ENCODE data around the gene RUNDC3A. TPM values are rescaled to one million over a fixed set of nuclear protein-coding genes. Genes with fewer than 3 reads are reported as not detected.

The RUNDC3A gene
- total and polyA plus RNA-seq, 9 donors: 0.24 to 5.4 (median 1.5) TPM

DNA sequence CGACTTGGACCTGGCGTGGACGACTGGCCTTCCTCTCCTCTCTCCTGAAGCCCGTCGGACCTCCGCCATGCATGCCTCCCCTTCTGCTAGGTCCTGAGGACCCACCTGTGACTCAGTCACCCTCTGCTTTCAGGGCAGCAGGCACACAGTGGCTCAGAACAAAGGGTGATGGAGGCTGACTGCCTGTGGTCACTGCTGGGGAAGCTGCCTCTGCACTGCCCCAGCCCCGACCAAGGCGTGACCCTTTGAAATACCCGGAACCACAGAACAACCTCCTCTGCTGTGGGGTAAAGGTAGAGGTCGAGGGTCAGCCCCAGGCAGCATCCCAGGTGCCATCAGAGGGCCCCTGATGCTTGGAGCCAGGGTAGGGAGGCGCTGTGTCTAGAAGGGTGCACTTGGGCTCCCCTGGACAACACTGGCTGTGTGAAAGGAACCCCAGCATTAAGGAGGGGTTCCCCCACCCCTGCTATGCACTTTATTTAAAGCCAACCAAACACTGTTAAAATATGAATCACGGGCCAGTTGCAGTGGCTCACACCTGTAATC is 27.9 kb upstream of the RUNDC3A start:
- no peaks in the 10 kb centered on the region for H3K27me3 ChIP-seq
- TF ChIP-seq CTCF (IDR thresholded peaks at IDR 0.05): no peak
- no peak for TF ChIP-seq POLR2A (IDR thresholded peaks at IDR 0.05)
- no peak for TF ChIP-seq EP300 (IDR thresholded peaks at IDR 0.05)
- no peaks in the 10 kb centered on the region for H3K36me3 ChIP-seq
- WGBS, 3 donors: 72 to 79% (median 79%) methylated on average over 12 of the region's 12 CpGs
- H3K4me1 ChIP-seq (ENCODE audit: insufficient read depth): peaks cover 12% of the 10 kb centered on the region
- DNase-seq: peak in 1 of 5 donors; percentile 34
- intact Hi-C loops (cut with DNase I): no loop called here
- no peak overlapping the region for H3K4me3 ChIP-seq
- H3K27ac ChIP-seq: peak overlapping the region in 1 of 2 donors; percentile 81
- H3K9me3 ChIP-seq: no peaks in the 10 kb centered on the region

DNA sequence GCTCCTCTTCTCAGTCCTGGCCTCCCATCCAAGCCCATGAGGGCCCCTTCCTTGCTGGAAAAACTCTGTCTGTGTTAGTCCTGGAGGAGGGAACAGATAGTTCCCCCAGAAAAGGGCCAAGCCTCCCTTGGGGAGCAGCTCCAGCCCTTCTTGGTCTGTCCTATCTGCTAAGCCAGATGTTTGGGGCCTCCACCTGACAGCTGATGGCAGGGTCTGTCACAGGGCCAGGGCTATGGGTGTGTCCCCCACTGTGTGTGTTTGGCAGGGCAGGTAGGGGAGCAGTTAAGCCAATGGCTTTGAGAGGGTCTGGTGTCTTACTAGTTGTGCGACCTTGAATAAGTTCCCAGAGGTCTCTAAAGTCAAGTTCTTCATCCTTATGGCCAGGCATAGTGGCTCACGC is 26.8 kb upstream of the RUNDC3A start:
- DNase-seq: no peak
- TF ChIP-seq POLR2A (IDR thresholded peaks at IDR 0.05): no peak
- TF ChIP-seq EP300 (IDR thresholded peaks at IDR 0.05): no peak
- no peak for TF ChIP-seq CTCF (IDR thresholded peaks at IDR 0.05)
- 73 to 91% (median 87%) methylated on average over 2 of the region's 2 CpGs for WGBS, 3 donors
- H3K4me3 ChIP-seq: no peak overlapping the region
- H3K36me3 ChIP-seq: no peaks in the 10 kb centered on the region
- no peaks in the 10 kb centered on the region for H3K9me3 ChIP-seq
- intact Hi-C loops (cut with DNase I): no loop called here
- no peak overlapping the region for H3K27ac ChIP-seq
- no peaks in the 10 kb centered on the region for H3K27me3 ChIP-seq
- H3K4me1 ChIP-seq (ENCODE audit: insufficient read depth): peaks cover 12% of the 10 kb centered on the region

DNA sequence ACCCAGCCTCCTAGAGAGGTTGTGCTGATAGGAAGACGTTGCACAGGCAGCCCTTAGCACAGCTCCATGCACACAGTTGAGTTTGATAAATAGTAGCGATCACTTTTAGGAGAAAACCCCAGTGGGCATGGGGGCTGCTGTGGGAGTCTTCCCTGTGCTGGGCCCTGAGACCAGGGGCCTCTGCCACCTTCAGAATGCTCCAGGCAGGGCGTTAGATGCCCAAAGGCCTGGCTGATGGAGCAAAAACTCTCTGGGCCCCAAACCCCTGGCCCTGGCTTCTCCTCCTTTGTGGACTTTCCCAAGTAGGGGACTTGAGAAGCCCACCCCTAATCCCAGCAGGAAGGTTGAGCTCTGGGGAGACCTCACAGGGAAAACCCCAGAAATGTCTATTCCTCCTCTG is 26.1 kb upstream of the RUNDC3A start:
- no peaks in the 10 kb centered on the region for H3K9me3 ChIP-seq
- H3K27me3 ChIP-seq: no peaks in the 10 kb centered on the region
- no peak for DNase-seq
- peaks cover 12% of the 10 kb centered on the region for H3K4me1 ChIP-seq (ENCODE audit: insufficient read depth)
- WGBS, 3 donors: 71 to 78% (median 77%) methylated on average over 3 of the region's 3 CpGs
- TF ChIP-seq POLR2A (IDR thresholded peaks at IDR 0.05) (no peak), CTCF (IDR thresholded peaks at IDR 0.05) (no peak), EP300 (IDR thresholded peaks at IDR 0.05) (no peak)
- no peak overlapping the region for H3K4me3 ChIP-seq
- H3K36me3 ChIP-seq: no peaks in the 10 kb centered on the region
- H3K27ac ChIP-seq: no peak overlapping the region
- intact Hi-C loops (cut with DNase I): no loop called here

DNA sequence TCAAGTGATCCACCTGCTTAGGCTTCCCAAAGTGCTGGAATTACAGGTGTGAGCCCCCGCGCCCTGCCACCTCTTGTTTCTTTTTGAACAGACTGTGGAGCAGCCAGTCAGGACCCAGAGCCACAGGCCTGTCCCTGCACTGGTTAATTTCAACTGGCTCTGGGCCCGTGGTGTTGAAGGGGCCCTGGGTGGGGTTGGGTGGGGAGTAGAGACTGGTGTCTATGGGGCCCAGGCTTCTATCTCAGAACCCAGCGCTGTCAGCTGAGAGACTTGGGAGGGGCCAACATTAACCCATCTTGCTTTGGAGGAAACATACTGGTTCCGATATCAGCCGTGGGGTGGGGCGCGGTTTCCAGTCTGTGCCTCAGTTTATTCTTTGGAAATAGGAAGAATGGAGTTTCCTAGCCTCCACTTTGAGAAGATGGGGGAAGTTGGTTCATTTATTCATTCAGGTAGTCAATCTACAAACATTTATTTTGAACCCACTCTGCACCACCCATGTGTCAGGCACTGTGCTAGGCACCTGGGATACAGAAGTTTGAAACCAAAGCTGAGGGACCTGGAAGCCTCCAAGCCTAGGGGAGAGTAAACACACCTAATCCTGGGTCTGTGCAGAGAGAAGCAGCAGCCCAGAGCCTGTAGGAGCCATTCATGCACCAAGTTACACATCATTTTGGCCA is 24.9 kb upstream of the RUNDC3A start:
- intact Hi-C loops (cut with DNase I): no loop called here
- Histone ChIP-seq H3K27ac (no peak overlapping the region), H3K36me3 (no peaks in the 10 kb centered on the region), H3K4me3 (no peak overlapping the region), H3K27me3 (no peaks in the 10 kb centered on the region), H3K4me1 (ENCODE audit: insufficient read depth) (peaks cover 12% of the 10 kb centered on the region), H3K9me3 (no peaks in the 10 kb centered on the region)
- WGBS, 3 donors: 79 to 86% (median 85%) methylated on average over 8 of the region's 8 CpGs
- TF ChIP-seq POLR2A (IDR thresholded peaks at IDR 0.05) (no peak), EP300 (IDR thresholded peaks at IDR 0.05) (no peak), CTCF (IDR thresholded peaks at IDR 0.05) (no peak)
- no peak for DNase-seq

Data from ovary (tissue), 9 donors.